ENCODE results near the gene FAM241A.

Gene FAM241A

GRCh38 chr4:112214390-112215264 is 69.4 kb downstream of the FAM241A start (continued):
- TF ChIP-seq CREB5 (CRISPR knock-in tag; IDR thresholded peaks at IDR 0.05; ENCODE audit: low read depth) (no peak), GLIS3 (CRISPR knock-in tag; IDR thresholded peaks at IDR 0.05) (no peak), ZFP3 (CRISPR knock-in tag; IDR thresholded peaks at IDR 0.05) (no peak)

- TF ChIP-seq TSHZ2 (CRISPR knock-in tag; IDR thresholded peaks at IDR 0.05) (no peak), ZNF70 (CRISPR knock-in tag; IDR thresholded peaks at IDR 0.05) (no peak), TCF4 (CRISPR knock-in tag; IDR thresholded peaks at IDR 0.05; ENCODE audit: borderline replicate concordance) (no peak), SNAI2 (CRISPR knock-in tag; IDR thresholded peaks at IDR 0.05) (no peak)
- no peak for ATAC-seq
These were observed 74.6 kb downstream of the FAM241A start for GRCh38 chr4:112219826-112220366.

GRCh38 chr4:112222219-112222955 is 77.1 kb downstream of the FAM241A start:
- no peak for ATAC-seq
- TF ChIP-seq ZFP30 (CRISPR knock-in tag; IDR thresholded peaks at IDR 0.05) (no peak), ZFP3 (CRISPR knock-in tag; IDR thresholded peaks at IDR 0.05) (no peak), CSDC2 (CRISPR knock-in tag; IDR thresholded peaks at IDR 0.05) (no peak)

GRCh38 chr4:112225157-112225556 is 79.9 kb downstream of the FAM241A start:
- ATAC-seq = no peak
- TF ChIP-seq ZNF565 (CRISPR knock-in tag; conservative IDR thresholded peaks at IDR 0.05; ENCODE audit: low read depth) = no peak
- no peak for TF ChIP-seq PATZ1 (CRISPR knock-in tag; IDR thresholded peaks at IDR 0.05; ENCODE audit: borderline replicate concordance)

- peak; percentile 96 for ATAC-seq
- TF ChIP-seq PPARA (CRISPR knock-in tag; IDR thresholded peaks at IDR 0.05; ENCODE audit: borderline replicate concordance) (no peak), ZFP3 (CRISPR knock-in tag; IDR thresholded peaks at IDR 0.05) (no peak), TCF4 (CRISPR knock-in tag; IDR thresholded peaks at IDR 0.05; ENCODE audit: borderline replicate concordance) (no peak), GLIS3 (CRISPR knock-in tag; IDR thresholded peaks at IDR 0.05) (no peak), TOX (CRISPR knock-in tag; IDR thresholded peaks at IDR 0.05; ENCODE audit: borderline replicate concordance) (no peak), CSRNP3 (CRISPR knock-in tag; IDR thresholded peaks at IDR 0.05) (no peak), ARNTL (CRISPR knock-in tag; IDR thresholded peaks at IDR 0.05; ENCODE audit: borderline replicate concordance, low read depth) (no peak), CREB5 (CRISPR knock-in tag; IDR thresholded peaks at IDR 0.05; ENCODE audit: low read depth) (no peak), OSR1 (CRISPR knock-in tag; IDR thresholded peaks at IDR 0.05) (no peak), ZNF8 (CRISPR knock-in tag; IDR thresholded peaks at IDR 0.05) (no peak), PATZ1 (CRISPR knock-in tag; IDR thresholded peaks at IDR 0.05; ENCODE audit: borderline replicate concordance) (no peak), ZC3H10 (CRISPR knock-in tag; IDR thresholded peaks at IDR 0.05) (no peak), ZFP30 (CRISPR knock-in tag; IDR thresholded peaks at IDR 0.05) (no peak), BACH2 (CRISPR knock-in tag; IDR thresholded peaks at IDR 0.05; ENCODE audit: borderline replicate concordance) (no peak), ESRRG (CRISPR knock-in tag; IDR thresholded peaks at IDR 0.05) (no peak)
These were observed 85.9 kb downstream of the FAM241A start for GRCh38 chr4:112230879-112231778.

Data from SK-N-SH treated with all-trans-retinoic acid at 6 μM for 48 hours (cell line).